HUES48 (cell line): ENCODE results near the gene COL5A1.

Experiments used
- H3K27ac ChIP-seq: one replicate; pipeline ENCODE4 v1.7.0; 2013; ENCODE audit warnings: low read depth, low read length, inconsistent platforms
- H3K27me3 ChIP-seq: 2 replicates; pipeline ENCODE4 v1.6.1; 2013; ENCODE audit warnings: mild to moderate bottlenecking, low read length; ENCODE audit not compliant: control insufficient read depth, insufficient read depth
- H3K36me3 ChIP-seq: 2 replicates; pipeline ENCODE4 v1.6.1; 2013; ENCODE audit warnings: low read length; ENCODE audit not compliant: control insufficient read depth, insufficient read depth
- H3K4me1 ChIP-seq: 2 replicates; pipeline ENCODE4 v1.6.1; 2013; ENCODE audit warnings: mild to moderate bottlenecking, low read length; ENCODE audit not compliant: control insufficient read depth, insufficient read depth
- H3K4me3 ChIP-seq: 2 replicates; pipeline ENCODE4 v1.5.1; 2013; ENCODE audit warnings: mild to moderate bottlenecking, low read depth, low read length
- H3K9ac ChIP-seq: 2 replicates; pipeline ENCODE4 v1.6.1; 2013; ENCODE audit warnings: mild to moderate bottlenecking, low read depth, low read length, moderate library complexity
- H3K9me3 ChIP-seq: 2 replicates; pipeline ENCODE4 v1.6.1; 2013; ENCODE audit warnings: low read length; ENCODE audit not compliant: control insufficient read depth, insufficient read depth

Gene COL5A1

GRCh38 chr9:134886413-134886913 is 244.9 kb downstream of the COL5A1 start:
- Histone ChIP-seq H3K36me3 (no peaks in the 10 kb centered on the region), H3K4me3 (no peak overlapping the region), H3K27me3 (no peaks in the 10 kb centered on the region), H3K4me1 (no peaks in the 10 kb centered on the region), H3K9ac (no peak overlapping the region), H3K27ac (no peak overlapping the region), H3K9me3 (no peaks in the 10 kb centered on the region)

- Histone ChIP-seq H3K27me3 (no peaks in the 10 kb centered on the region), H3K9ac (no peak overlapping the region), H3K27ac (no peak overlapping the region), H3K36me3 (no peaks in the 10 kb centered on the region), H3K4me3 (no peak overlapping the region), H3K9me3 (no peaks in the 10 kb centered on the region), H3K4me1 (no peaks in the 10 kb centered on the region)
These were observed 245.6 kb downstream of the COL5A1 start for GRCh38 chr9:134887219-134887618.

- Histone ChIP-seq H3K9ac (no peak overlapping the region), H3K27ac (no peak overlapping the region), H3K9me3 (no peaks in the 10 kb centered on the region), H3K4me3 (no peak overlapping the region), H3K36me3 (no peaks in the 10 kb centered on the region), H3K27me3 (no peaks in the 10 kb centered on the region), H3K4me1 (no peaks in the 10 kb centered on the region)
These were observed 246.3 kb downstream of the COL5A1 start for GRCh38 chr9:134887686-134888602.

- Histone ChIP-seq H3K9me3 (no peaks in the 10 kb centered on the region; the same call in 1 of the 2 replicates), H3K4me3 (no peak overlapping the region), H3K27ac (no peak overlapping the region), H3K36me3 (no peaks in the 10 kb centered on the region), H3K27me3 (no peaks in the 10 kb centered on the region), H3K9ac (no peak overlapping the region), H3K4me1 (no peaks in the 10 kb centered on the region)
These were observed 247.1 kb downstream of the COL5A1 start for GRCh38 chr9:134888603-134889190.

GRCh38 chr9:134889386-134890154 is 248.0 kb downstream of the COL5A1 start:
- Histone ChIP-seq H3K27me3 (no peaks in the 10 kb centered on the region), H3K9ac (no peak overlapping the region), H3K4me1 (no peaks in the 10 kb centered on the region), H3K9me3 (no peaks in the 10 kb centered on the region; the same call in 1 of the 2 replicates), H3K36me3 (no peaks in the 10 kb centered on the region), H3K27ac (no peak overlapping the region), H3K4me3 (no peak overlapping the region)

- no peaks in the 10 kb centered on the region for H3K36me3 ChIP-seq
- H3K4me3 ChIP-seq: no peak overlapping the region
- H3K27me3 ChIP-seq: no peaks in the 10 kb centered on the region
- no peak overlapping the region for H3K27ac ChIP-seq
- no peak overlapping the region for H3K9ac ChIP-seq
- no peaks in the 10 kb centered on the region; the same call in 1 of the 2 replicates for H3K9me3 ChIP-seq
- no peaks in the 10 kb centered on the region for H3K4me1 ChIP-seq
These were observed 248.5 kb downstream of the COL5A1 start for GRCh38 chr9:134890155-134890495.

- H3K27ac ChIP-seq: no peak overlapping the region
- no peaks in the 10 kb centered on the region; the same call in 1 of the 2 replicates for H3K9me3 ChIP-seq
- H3K9ac ChIP-seq: no peak overlapping the region
- H3K4me1 ChIP-seq: no peaks in the 10 kb centered on the region
- no peaks in the 10 kb centered on the region for H3K36me3 ChIP-seq
- no peak overlapping the region for H3K4me3 ChIP-seq
- H3K27me3 ChIP-seq: no peaks in the 10 kb centered on the region
These were observed 249.4 kb downstream of the COL5A1 start for GRCh38 chr9:134891053-134891452.

- H3K27me3 ChIP-seq: no peaks in the 10 kb centered on the region
These were observed 250.1 kb downstream of the COL5A1 start for GRCh38 chr9:134891713-134892112.

GRCh38 chr9:134892221-134892620 is 250.6 kb downstream of the COL5A1 start:
- Histone ChIP-seq H3K4me3 (no peak overlapping the region), H3K27me3 (no peaks in the 10 kb centered on the region), H3K9ac (no peak overlapping the region), H3K36me3 (no peaks in the 10 kb centered on the region), H3K27ac (no peak overlapping the region), H3K4me1 (no peaks in the 10 kb centered on the region), H3K9me3 (no peaks in the 10 kb centered on the region; the same call in 1 of the 2 replicates)

More at GRCh38 chr9:134891713-134892112, 250.1 kb downstream of the COL5A1 start:
- Histone ChIP-seq H3K9me3 (no peaks in the 10 kb centered on the region; the same call in 1 of the 2 replicates), H3K4me3 (no peak overlapping the region), H3K27ac (no peak overlapping the region), H3K9ac (no peak overlapping the region), H3K4me1 (no peaks in the 10 kb centered on the region), H3K36me3 (no peaks in the 10 kb centered on the region)

- Histone ChIP-seq H3K36me3 (no peaks in the 10 kb centered on the region), H3K4me3 (no peak overlapping the region), H3K4me1 (no peaks in the 10 kb centered on the region), H3K27me3 (no peaks in the 10 kb centered on the region), H3K27ac (no peak overlapping the region), H3K9ac (no peak overlapping the region), H3K9me3 (no peaks in the 10 kb centered on the region; the same call in 1 of the 2 replicates)
These were observed 251.3 kb downstream of the COL5A1 start for GRCh38 chr9:134892820-134893420.
